Measurements from ENCODE around the gene SORT1. TPM values are rescaled to one million over a fixed set of nuclear protein-coding genes. Genes with fewer than 3 reads are reported as not detected.

Gene SORT1
- total and polyA plus RNA-seq, 10 donors = 2.0 to 63.9 (median 35.0) TPM

DNA sequence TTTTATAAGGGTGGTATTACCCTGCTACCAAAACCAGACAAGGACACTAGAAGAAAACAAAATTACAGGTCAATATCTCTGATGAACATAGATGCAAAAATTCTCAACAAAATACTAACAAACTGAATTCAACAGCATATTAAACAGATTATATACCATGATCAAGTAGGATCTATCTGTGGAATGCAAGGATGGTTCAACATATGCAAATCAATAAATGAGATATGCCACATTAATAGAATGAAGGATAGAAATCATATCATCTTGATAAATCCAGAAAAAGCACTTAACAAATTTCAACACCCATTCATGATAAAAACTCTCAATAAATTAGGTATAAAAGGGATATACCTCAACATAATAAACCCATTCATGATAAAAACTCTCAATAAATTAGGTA, 66.6 kb downstream of the SORT1 start:
- intact Hi-C loops (cut with DNase I; ENCODE audit: low total_unique reads) = no loop called here
- H3K9me3 ChIP-seq = peaks cover 3 to 36% (median 32%) of the 10 kb centered on the region in 8 donors
- H3K4me1 ChIP-seq = peaks cover 0 to 6% (median 0%) of the 10 kb centered on the region in 6 donors
- no peaks in the 10 kb centered on the region for H3K27me3 ChIP-seq (replicated peaks in 1 of 7)
- no peak overlapping the region for H3K27ac ChIP-seq
- peaks cover 0 to 99% (median 11%) of the 10 kb centered on the region in 6 donors for H3K36me3 ChIP-seq
- TF ChIP-seq POLR2A (IDR thresholded peaks at IDR 0.05) (no peak), POLR2AphosphoS5 (IDR thresholded peaks at IDR 0.05) (no peak)
- TF ChIP-seq, protein P1, sequence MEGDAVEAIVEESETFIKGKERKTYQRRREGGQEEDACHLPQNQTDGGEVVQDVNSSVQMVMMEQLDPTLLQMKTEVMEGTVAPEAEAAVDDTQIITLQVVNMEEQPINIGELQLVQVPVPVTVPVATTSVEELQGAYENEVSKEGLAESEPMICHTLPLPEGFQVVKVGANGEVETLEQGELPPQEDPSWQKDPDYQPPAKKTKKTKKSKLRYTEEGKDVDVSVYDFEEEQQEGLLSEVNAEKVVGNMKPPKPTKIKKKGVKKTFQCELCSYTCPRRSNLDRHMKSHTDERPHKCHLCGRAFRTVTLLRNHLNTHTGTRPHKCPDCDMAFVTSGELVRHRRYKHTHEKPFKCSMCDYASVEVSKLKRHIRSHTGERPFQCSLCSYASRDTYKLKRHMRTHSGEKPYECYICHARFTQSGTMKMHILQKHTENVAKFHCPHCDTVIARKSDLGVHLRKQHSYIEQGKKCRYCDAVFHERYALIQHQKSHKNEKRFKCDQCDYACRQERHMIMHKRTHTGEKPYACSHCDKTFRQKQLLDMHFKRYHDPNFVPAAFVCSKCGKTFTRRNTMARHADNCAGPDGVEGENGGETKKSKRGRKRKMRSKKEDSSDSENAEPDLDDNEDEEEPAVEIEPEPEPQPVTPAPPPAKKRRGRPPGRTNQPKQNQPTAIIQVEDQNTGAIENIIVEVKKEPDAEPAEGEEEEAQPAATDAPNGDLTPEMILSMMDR (IDR thresholded peaks at IDR 0.05 in 8 of 11, conservative IDR thresholded peaks at IDR 0.05 in 3 of 11) = no peak
- no peak overlapping the region for H3K4me3 ChIP-seq
- no peak for DNase-seq

DNA sequence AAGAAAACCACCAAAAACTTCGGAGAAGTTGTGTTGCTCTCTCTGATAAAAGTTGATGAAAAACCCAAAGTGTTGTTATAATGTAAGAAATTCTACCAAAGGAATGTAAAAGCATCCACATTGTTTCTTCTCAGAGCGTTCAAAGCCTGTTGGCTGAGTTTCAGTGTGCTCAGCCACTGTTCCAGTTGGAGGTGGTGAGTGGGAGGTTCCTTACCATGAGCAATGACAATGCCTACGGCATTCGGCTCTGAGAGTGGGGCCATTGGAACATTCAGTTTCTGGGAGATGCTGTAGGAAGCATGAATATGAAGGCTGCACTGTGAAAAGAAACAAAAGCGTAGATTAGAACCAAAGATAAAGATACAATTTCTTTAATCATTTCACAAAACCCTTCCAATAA, 70.4 kb downstream of the SORT1 start:
- H3K4me1 ChIP-seq = no peaks in the 10 kb centered on the region
- 78 to 90% (median 88%) methylated on average over 5 of the region's 5 CpGs for WGBS, 5 donors
- no peak for DNase-seq
- TF ChIP-seq POLR2AphosphoS5 (IDR thresholded peaks at IDR 0.05) (no peak), POLR2A (IDR thresholded peaks at IDR 0.05) (no peak)
- TF ChIP-seq, protein P1 (IDR thresholded peaks at IDR 0.05 in 8 of 11, conservative IDR thresholded peaks at IDR 0.05 in 3 of 11) = no peak
- H3K27me3 ChIP-seq (replicated peaks in 1 of 7) = no peaks in the 10 kb centered on the region
- H3K36me3 ChIP-seq = peaks cover 0 to 99% (median 17%) of the 10 kb centered on the region in 6 donors
- intact Hi-C loops (cut with DNase I; ENCODE audit: low total_unique reads) = no loop called here
- H3K4me3 ChIP-seq = no peak overlapping the region
- H3K27ac ChIP-seq = no peak overlapping the region
- peaks cover 3 to 27% (median 24%) of the 10 kb centered on the region in 8 donors for H3K9me3 ChIP-seq

DNA sequence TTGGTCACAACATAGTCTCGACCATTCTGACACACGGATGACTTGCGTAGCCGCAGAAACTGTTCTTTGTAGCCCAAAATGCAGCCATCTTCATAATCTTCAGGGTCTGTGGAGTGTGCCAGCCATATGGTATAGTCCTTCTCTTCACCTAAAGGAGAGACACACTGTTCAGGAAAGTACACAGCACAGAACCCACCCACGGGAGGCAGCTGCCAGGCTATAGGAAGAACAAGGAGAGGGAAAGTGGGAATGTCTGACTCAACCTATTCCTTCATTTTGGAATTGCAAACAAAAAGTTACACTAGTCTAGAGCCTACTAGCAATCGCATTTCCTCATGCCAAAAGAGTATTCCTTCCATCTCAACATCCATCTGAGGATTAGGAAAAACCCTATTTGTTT, 74.7 kb downstream of the SORT1 start:
- Histone ChIP-seq H3K4me1 (no peaks in the 10 kb centered on the region), H3K27ac (no peak overlapping the region), H3K9me3 (no peaks in the 10 kb centered on the region), H3K36me3 (peaks cover 0 to 99% (median 25%) of the 10 kb centered on the region in 6 donors), H3K27me3 (replicated peaks in 1 of 7) (no peaks in the 10 kb centered on the region), H3K4me3 (no peak overlapping the region)
- intact Hi-C loops (cut with DNase I; ENCODE audit: low total_unique reads) = no loop called here
- DNase-seq = no peak
- TF ChIP-seq POLR2AphosphoS5 (IDR thresholded peaks at IDR 0.05) (no peak), POLR2A (IDR thresholded peaks at IDR 0.05) (no peak)
- TF ChIP-seq, protein P1 (IDR thresholded peaks at IDR 0.05 in 8 of 11, conservative IDR thresholded peaks at IDR 0.05 in 3 of 11) = no peak
- WGBS, 5 donors = 87 to 97% (median 92%) methylated on average over 6 of the region's 6 CpGs

DNA sequence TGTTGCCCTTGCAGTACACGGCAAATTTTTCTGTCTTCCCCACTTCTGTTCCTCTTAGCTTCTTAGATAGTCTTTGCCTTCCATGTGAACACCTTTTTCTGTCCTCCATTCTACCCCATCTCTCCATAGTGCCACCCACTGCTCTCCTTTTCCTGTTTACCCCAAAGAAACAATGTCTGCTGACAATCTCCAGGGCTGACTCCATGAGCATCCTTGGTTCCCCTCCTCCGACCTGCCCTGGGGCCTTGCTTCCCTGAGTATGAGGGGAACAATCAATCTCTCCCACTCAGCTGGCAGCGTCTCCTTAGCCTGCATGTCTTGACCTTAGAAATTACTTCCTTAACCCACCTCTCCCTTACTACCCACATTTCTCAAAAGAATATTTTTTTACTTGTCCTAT, 78.6 kb downstream of the SORT1 start:
- Histone ChIP-seq H3K27me3 (replicated peaks in 1 of 7) (no peaks in the 10 kb centered on the region), H3K9me3 (no peaks in the 10 kb centered on the region), H3K4me1 (no peaks in the 10 kb centered on the region), H3K4me3 (no peak overlapping the region), H3K36me3 (peaks cover 0 to 100% (median 18%) of the 10 kb centered on the region in 6 donors), H3K27ac (no peak overlapping the region)
- TF ChIP-seq POLR2AphosphoS5 (IDR thresholded peaks at IDR 0.05) (no peak), POLR2A (IDR thresholded peaks at IDR 0.05) (no peak)
- TF ChIP-seq, protein P1 (IDR thresholded peaks at IDR 0.05 in 8 of 11, conservative IDR thresholded peaks at IDR 0.05 in 3 of 11) = no peak
- 85 to 100% (median 92%) methylated on average over 3 of the region's 3 CpGs for WGBS, 5 donors
- intact Hi-C loops (cut with DNase I; ENCODE audit: low total_unique reads) = no loop called here
- DNase-seq = no peak
